Thymus (tissue), 11 donors: ENCODE measurements around the gene PAPSS1. TPM values are rescaled to one million over a fixed set of nuclear protein-coding genes. Genes with fewer than 3 reads are reported as not detected.

Experiments used
- DNase-seq, 9 donors: peaks; one replicate each; pipeline ENCODE4 v3.0.0-alpha.2; 2013; ENCODE audit warnings: low spot score in 9 of 9, low read depth in 6 of 9, missing footprints in 1 of 9
- H3K27ac ChIP-seq, 2 donors: one replicate each; pipeline ENCODE4 v1.5.1; 2013; ENCODE audit warnings: control low read depth in 1 of 2, low read depth in 1 of 2, low read length in 1 of 2, mild to moderate bottlenecking in 1 of 2, moderate library complexity in 1 of 2
- H3K27me3 ChIP-seq, 2 donors: one replicate each; pipeline ENCODE4 v1.5.1; 2013; ENCODE audit warnings: low read length in 1 of 2; ENCODE audit not compliant: control insufficient read depth in 2 of 2, insufficient read depth in 1 of 2
- H3K36me3 ChIP-seq, 2 donors: one replicate each; pipeline ENCODE4 v1.5.1; 2013; ENCODE audit warnings: low read length in 1 of 2, mild to moderate bottlenecking in 1 of 2, moderate library complexity in 1 of 2; ENCODE audit not compliant: control insufficient read depth in 2 of 2, insufficient read depth in 2 of 2
- H3K4me1 ChIP-seq, 2 donors: one replicate each; pipeline ENCODE4 v1.5.1; 2013; ENCODE audit warnings: low read length in 2 of 2; ENCODE audit not compliant: control insufficient read depth in 2 of 2, insufficient read depth in 2 of 2
- H3K4me3 ChIP-seq, 2 donors: one replicate each; pipeline ENCODE4 v1.5.1; 2013; ENCODE audit warnings: low read length in 2 of 2, control low read depth in 1 of 2, mild to moderate bottlenecking in 1 of 2
- H3K9me3 ChIP-seq, 2 donors: one replicate each; pipeline ENCODE4 v1.5.1; 2013; ENCODE audit warnings: low read length in 1 of 2, mild to moderate bottlenecking in 1 of 2; ENCODE audit not compliant: control insufficient read depth in 2 of 2, insufficient read depth in 1 of 2
- WGBS: extraction: QIAGEN DNeasy Blood & Tissue Kit; methylation state at CpG from one replicate; pipeline ENCODE4 v1.1.7; 2013; 5-methylcytosine and 5-hydroxymethylcytosine counted together
- polyA plus RNA-seq: library from polyadenylated mRNA; stranded (reverse); fragments of 200-250 nt; gene quantifications from one replicate; pipeline ENCODE4 v1.2.3, GENCODE V29; 2013
- total RNA-seq: library from RNA; stranded (reverse); fragments of 120-200 nt; gene quantifications from one replicate; pipeline ENCODE4 v1.2.4, GENCODE V29; 2013
- donor health status: healthy.

The PAPSS1 gene
- total and polyA plus RNA-seq, 2 donors, result 35.2 to 39.0 TPM

DNA sequence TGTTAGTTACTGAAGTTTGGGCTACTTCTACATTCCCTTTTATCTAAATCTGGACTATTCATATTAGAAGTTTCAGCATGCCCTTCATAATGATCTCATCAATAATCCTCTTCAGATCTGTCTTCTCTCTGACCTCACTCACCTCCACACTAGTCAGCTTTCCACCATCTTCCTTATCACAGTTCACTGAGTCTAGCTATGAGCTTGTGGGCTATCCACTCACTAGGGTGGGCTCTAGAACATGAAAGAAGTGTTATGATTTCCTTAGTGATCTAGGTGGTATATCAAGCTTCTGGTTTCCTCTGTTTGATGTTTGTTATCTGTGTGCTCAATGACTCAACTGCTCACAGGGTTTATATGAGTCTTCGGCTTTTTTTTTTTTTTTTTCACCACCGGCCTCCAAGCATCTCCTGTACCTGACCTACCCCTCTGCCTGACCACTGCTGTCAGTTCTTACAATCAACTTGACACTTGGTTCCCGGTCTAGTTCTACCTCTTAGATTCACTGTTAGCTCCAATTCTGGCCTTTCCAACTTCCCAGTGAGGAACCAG lies 103.1 kb downstream of the PAPSS1 start:
- no peaks in the 10 kb centered on the region for H3K4me1 ChIP-seq
- H3K27me3 ChIP-seq, result no peaks in the 10 kb centered on the region
- WGBS, result 98% methylated on average over 3 of the region's 3 CpGs
- no peak overlapping the region for H3K4me3 ChIP-seq
- DNase-seq, result no peak
- H3K9me3 ChIP-seq, result peaks cover under 1 to 2% of the 10 kb centered on the region in 2 donors
- H3K27ac ChIP-seq, result no peak overlapping the region
- peaks cover 0 to 2% of the 10 kb centered on the region in 2 donors for H3K36me3 ChIP-seq

DNA sequence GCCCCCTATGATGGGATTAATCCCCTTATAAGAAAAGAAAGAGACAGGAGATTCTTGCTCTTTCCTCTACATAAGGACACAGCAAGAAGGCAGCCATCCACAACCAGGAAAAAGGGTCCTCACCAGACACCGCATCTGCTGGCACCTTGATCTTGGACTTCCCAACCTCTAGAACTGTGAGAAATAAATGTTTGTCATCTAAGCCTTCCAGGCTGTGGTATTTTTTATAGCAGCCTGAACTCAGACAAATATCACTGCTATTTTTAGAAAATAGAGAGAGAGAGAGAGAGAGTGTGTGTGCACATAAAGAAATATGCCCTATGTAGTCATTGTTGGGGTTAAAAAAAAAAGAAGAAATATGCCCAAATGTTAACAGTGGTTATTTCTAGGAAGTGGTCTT lies 104.2 kb downstream of the PAPSS1 start:
- Histone ChIP-seq H3K27me3 (no peaks in the 10 kb centered on the region), H3K4me1 (no peaks in the 10 kb centered on the region)
- DNase-seq, result no peak

DNA sequence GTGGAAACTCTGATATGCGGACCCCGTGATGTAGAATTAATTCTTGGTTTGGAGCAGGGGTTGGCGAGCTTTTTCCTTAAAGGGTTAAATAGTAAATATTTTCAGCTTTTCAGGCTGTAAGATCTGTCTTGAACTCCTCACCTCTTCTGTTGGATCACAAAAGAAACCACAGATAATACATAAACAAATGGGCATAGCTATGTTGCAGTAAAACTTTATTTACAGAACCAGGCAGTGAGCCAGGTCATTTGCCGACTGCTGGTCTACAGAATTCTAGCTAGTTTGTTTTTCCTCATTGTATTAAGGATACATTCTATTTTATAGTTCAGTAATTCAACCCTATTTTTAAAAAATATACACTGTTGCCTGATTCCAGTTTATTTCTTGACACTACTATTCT lies 116.6 kb downstream of the PAPSS1 start:
- Histone ChIP-seq H3K9me3 (no peaks in the 10 kb centered on the region), H3K4me3 (no peak overlapping the region), H3K36me3 (no peaks in the 10 kb centered on the region), H3K27me3 (no peaks in the 10 kb centered on the region), H3K4me1 (no peaks in the 10 kb centered on the region), H3K27ac (no peak overlapping the region)
- 96% methylated on average over 4 of the region's 4 CpGs for WGBS
- DNase-seq, result no peak

More for the DNA sequence above, 104.2 kb downstream of the PAPSS1 start:
- Histone ChIP-seq H3K36me3 (peaks cover 0 to 2% of the 10 kb centered on the region in 2 donors), H3K27ac (no peak overlapping the region), H3K9me3 (peaks cover 1 to 3% of the 10 kb centered on the region in 2 donors), H3K4me3 (no peak overlapping the region)
- WGBS, result 100% methylated on average over 1 of the region's 1 CpG

DNA sequence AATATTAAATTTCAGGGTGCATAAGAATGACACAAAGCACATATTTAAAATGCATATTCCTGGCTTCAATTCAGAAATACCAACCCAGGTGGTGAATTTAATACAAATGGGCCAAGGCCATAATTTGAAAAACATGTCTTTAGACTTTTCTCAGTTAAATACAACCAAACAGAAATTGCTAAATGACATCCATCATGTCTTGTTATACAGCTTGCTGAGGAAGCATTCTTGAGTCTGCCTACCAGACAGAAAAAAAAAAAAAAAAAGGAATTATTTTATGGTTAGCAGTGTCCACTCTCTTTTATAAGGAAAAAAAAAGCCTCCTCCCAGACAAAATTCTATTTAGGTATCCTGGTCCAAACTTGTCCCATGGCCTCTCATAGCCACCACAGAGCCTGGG lies 119.1 kb downstream of the PAPSS1 start:
- H3K27me3 ChIP-seq, result no peaks in the 10 kb centered on the region
- H3K27ac ChIP-seq, result no peak overlapping the region
- no peak for DNase-seq
- H3K9me3 ChIP-seq, result no peaks in the 10 kb centered on the region
- no peaks in the 10 kb centered on the region for H3K36me3 ChIP-seq
- H3K4me1 ChIP-seq, result no peaks in the 10 kb centered on the region
- no peak overlapping the region for H3K4me3 ChIP-seq

DNA sequence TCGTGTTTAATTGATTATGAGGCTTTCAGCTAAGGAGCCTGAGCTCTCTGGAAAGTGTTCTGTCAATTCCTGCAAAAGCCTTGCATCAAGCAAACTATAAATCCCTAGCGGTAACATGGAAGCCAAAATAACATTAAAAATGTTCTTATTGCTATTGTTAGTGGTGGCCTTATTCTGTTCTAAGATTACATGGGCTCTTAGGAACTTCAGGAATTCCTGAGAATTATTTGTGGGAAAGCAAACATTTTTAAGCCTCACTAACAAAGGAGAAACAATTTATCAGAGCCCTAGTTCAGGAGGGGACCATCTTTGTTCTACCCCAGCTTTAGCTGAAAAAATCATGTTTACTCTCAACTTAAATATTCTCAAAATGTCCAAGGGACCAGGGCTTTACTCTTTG lies 119.6 kb downstream of the PAPSS1 start:
- Histone ChIP-seq H3K9me3 (no peaks in the 10 kb centered on the region), H3K27ac (no peak overlapping the region), H3K36me3 (no peaks in the 10 kb centered on the region), H3K27me3 (no peaks in the 10 kb centered on the region), H3K4me3 (no peak overlapping the region), H3K4me1 (no peaks in the 10 kb centered on the region)
- no peak for DNase-seq
- WGBS, result 89% methylated on average over 2 of the region's 2 CpGs

DNA sequence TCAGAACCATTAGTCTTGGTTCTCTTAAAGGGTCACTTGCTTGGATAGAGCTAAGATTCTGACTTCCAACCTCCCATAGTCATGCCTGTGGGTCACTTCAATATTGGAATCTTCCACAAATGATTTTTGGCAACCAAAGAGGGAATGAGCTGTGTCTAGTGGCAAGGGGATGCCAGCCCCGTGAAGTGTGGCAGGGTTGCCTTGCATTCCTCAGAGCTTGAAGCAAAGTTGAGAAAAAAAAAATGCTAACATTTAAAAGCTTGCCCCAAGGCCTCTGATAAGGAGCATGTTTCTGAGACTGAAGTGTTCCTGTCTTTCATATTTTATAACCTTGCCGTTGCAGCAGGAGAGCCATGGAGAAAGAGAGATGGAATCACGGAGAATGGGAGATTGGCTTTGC lies 120.2 kb downstream of the PAPSS1 start:
- Histone ChIP-seq H3K9me3 (no peaks in the 10 kb centered on the region), H3K27me3 (no peaks in the 10 kb centered on the region), H3K4me1 (no peaks in the 10 kb centered on the region), H3K4me3 (no peak overlapping the region), H3K36me3 (no peaks in the 10 kb centered on the region), H3K27ac (no peak overlapping the region)
- no peak for DNase-seq
- 89% methylated on average over 3 of the region's 3 CpGs for WGBS

DNA sequence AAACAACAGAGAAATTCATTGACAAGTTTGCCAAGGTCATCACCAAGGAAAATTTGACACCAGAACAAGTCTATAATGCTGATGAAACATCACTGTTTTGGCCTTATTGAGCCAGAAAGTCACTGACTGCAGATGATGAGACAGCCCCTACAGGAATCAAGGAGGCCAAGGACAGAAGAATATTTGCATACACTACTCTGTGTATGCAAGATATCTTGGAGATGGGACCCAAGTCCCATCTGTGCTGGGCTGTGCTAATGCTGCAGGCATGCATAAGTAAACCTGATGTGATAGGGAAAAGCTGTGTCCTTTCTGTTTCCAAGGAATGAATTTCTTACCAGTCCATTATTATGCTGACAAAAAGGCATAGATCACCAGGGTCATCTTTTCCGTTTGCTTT lies 126.8 kb downstream of the PAPSS1 start:
- WGBS, result 98% methylated on average over 1 of the region's 1 CpG
- H3K27me3 ChIP-seq, result no peaks in the 10 kb centered on the region
- H3K27ac ChIP-seq, result no peak overlapping the region
- no peak for DNase-seq
- H3K4me3 ChIP-seq, result no peak overlapping the region
- no peaks in the 10 kb centered on the region for H3K4me1 ChIP-seq
- H3K9me3 ChIP-seq, result peaks cover 0 to 6% of the 10 kb centered on the region in 2 donors
- H3K36me3 ChIP-seq, result no peaks in the 10 kb centered on the region

DNA sequence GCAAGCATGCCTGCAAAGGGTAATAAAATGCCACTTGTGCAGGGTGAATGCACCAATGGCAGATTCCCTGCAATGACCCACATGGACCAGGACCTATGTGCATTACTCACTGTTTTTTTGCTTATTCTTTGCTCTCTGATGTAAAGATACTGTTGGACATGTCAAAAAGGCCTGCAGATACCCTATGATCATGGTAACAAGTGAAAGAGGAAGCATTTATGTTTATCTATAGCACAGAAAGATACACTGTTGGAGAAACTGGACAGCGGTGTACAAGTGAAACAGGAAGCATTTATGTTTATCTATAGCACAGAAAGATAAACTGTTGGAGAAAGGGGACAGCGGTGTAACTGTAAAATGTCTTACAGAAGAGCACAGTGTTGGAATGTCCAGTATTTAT lies 127.5 kb downstream of the PAPSS1 start:
- Histone ChIP-seq H3K9me3 (peaks cover 0 to 6% of the 10 kb centered on the region in 2 donors), H3K36me3 (no peaks in the 10 kb centered on the region), H3K4me3 (no peak overlapping the region), H3K27ac (no peak overlapping the region), H3K4me1 (no peaks in the 10 kb centered on the region), H3K27me3 (no peaks in the 10 kb centered on the region)
- 69% methylated on average over 2 of the region's 2 CpGs for WGBS
- DNase-seq, result no peak

DNA sequence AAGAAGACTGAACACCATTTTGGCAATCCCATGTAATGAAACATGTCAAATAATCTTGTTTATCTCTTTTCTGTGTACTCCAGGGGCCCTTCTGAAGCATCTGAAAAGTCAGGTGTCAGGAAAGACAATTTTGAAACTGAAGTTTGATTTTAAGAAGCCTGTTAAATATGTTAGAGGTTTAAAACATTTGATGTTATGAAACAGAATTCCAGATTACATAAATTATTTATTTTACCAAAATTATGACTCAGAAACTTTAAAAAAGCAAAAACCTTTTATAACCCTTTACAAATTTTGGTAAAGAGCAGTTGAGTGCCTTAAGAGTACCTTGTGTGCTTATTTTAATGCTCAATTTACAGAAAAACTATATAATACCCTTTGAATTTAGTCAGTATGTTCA lies 130.8 kb downstream of the PAPSS1 start:
- DNase-seq, result no peak
- Histone ChIP-seq H3K9me3 (peaks cover 0 to 11% of the 10 kb centered on the region in 2 donors), H3K27me3 (no peaks in the 10 kb centered on the region)

DNA sequence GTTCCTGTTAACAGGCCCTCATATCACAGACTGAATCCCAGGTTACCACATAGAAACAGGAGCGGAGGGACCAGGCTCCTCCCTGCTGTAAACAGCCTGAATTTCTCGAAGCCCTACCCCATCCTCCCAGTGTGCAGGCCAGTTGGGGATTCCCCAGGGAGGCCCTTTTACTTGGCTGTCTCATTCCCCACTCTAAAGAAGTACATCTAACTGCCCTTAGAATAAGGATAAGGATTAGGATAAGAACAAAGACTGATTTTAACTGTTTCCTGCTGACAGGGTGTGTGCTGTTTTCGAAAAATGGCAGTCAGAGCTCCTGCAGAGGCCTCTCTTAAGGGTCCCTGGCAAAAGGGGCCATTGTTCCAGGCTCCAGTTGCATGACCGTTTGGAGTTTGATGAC lies 133.7 kb downstream of the PAPSS1 start:
- no peak for DNase-seq
- no peaks in the 10 kb centered on the region for H3K27me3 ChIP-seq
- WGBS, result 80% methylated on average over 4 of the region's 4 CpGs
- H3K4me3 ChIP-seq, result no peak overlapping the region
- H3K9me3 ChIP-seq, result peaks cover 0 to 11% of the 10 kb centered on the region in 2 donors
- no peaks in the 10 kb centered on the region for H3K4me1 ChIP-seq
- no peaks in the 10 kb centered on the region for H3K36me3 ChIP-seq
- H3K27ac ChIP-seq, result no peak overlapping the region

More for the DNA sequence above, 130.8 kb downstream of the PAPSS1 start:
- Histone ChIP-seq H3K4me1 (no peaks in the 10 kb centered on the region), H3K27ac (no peak overlapping the region), H3K36me3 (no peaks in the 10 kb centered on the region), H3K4me3 (no peak overlapping the region)
